Stomach smooth muscle (tissue), 2 donors: ENCODE results near the gene KRT35.

Experiments used
- H3K27ac ChIP-seq: one replicate; pipeline ENCODE4 v1.7.0; 2013; ENCODE audit warnings: mild to moderate bottlenecking, low read length, inconsistent platforms
- H3K27me3 ChIP-seq, 2 donors: one replicate each; pipeline ENCODE4 v1.7.0; 2013; ENCODE audit warnings: low read length in 2 of 2; ENCODE audit not compliant: insufficient read depth in 2 of 2, control insufficient read depth in 1 of 2
- H3K36me3 ChIP-seq, 2 donors: one replicate each; pipeline ENCODE4 v1.7.0; 2013; ENCODE audit warnings: low read length in 2 of 2; ENCODE audit not compliant: control insufficient read depth in 2 of 2, insufficient read depth in 2 of 2
- H3K4me1 ChIP-seq: one replicate; pipeline ENCODE4 v1.7.0; 2013; ENCODE audit warnings: low read length; ENCODE audit not compliant: control insufficient read depth, insufficient read depth
- H3K4me3 ChIP-seq, 2 donors: one replicate each; pipeline ENCODE4 v1.7.0; 2013; ENCODE audit warnings: low read length in 2 of 2
- H3K9ac ChIP-seq, 2 donors: one replicate each; pipeline ENCODE4 v1.7.0; 2013; ENCODE audit warnings: low read length in 2 of 2, mild to moderate bottlenecking in 1 of 2
- H3K9me3 ChIP-seq, 2 donors: one replicate each; pipeline ENCODE4 v1.7.0; 2013; ENCODE audit warnings: low read length in 2 of 2; ENCODE audit not compliant: control insufficient read depth in 2 of 2
- donor health status: healthy.
- donor health status: Pancreatic carcinoma.

KRT35 gene

GRCh38 chr17:41481036-41481435, at the start of gene KRT35:
Gene KRT35, minus strand, starts transcription at chr17:41481151. Its CDS starts 54 bp downstream, at chr17:41481097.
- Histone ChIP-seq H3K4me1 (no peaks in the 10 kb centered on the region), H3K9ac (no peak within 1 kb of the TSS), H3K9me3 (no peaks in the 10 kb centered on the region), H3K27me3 (no peaks in the 10 kb centered on the region), H3K27ac (no peak within 1 kb of the TSS), H3K36me3 (no peaks in the 10 kb centered on the region), H3K4me3 (no peak within 1 kb of the TSS)

GRCh38 chr17:41530062-41531048, 49.4 kb upstream of the KRT35 start:
- Histone ChIP-seq H3K36me3 (no peaks in the 10 kb centered on the region), H3K27me3 (peaks cover 35% of the 10 kb centered on the region in 2 donors), H3K4me1 (peaks cover 8% of the 10 kb centered on the region), H3K9ac (no peak overlapping the region), H3K4me3 (no peak overlapping the region), H3K27ac (no peak overlapping the region), H3K9me3 (no peaks in the 10 kb centered on the region)

- Histone ChIP-seq H3K27ac (no peak overlapping the region), H3K9ac (no peak overlapping the region), H3K36me3 (no peaks in the 10 kb centered on the region), H3K9me3 (no peaks in the 10 kb centered on the region), H3K4me3 (no peak overlapping the region), H3K27me3 (peaks cover 35% of the 10 kb centered on the region in 2 donors), H3K4me1 (peaks cover 8% of the 10 kb centered on the region)
These were observed 48.6 kb upstream of the KRT35 start for GRCh38 chr17:41529491-41529915.

GRCh38 chr17:41528959-41529353, 48.0 kb upstream of the KRT35 start:
- Histone ChIP-seq H3K36me3 (no peaks in the 10 kb centered on the region), H3K9me3 (no peaks in the 10 kb centered on the region), H3K4me1 (peaks cover 8% of the 10 kb centered on the region), H3K27ac (no peak overlapping the region), H3K4me3 (no peak overlapping the region), H3K27me3 (peaks cover 35 to 38% of the 10 kb centered on the region in 2 donors), H3K9ac (no peak overlapping the region)

GRCh38 chr17:41527063-41528023, 46.4 kb upstream of the KRT35 start:
- peak overlapping the region in 1 of 2 donors; percentile 40 for H3K4me3 ChIP-seq
- H3K27me3 ChIP-seq: peaks cover 35 to 38% of the 10 kb centered on the region in 2 donors
- H3K4me1 ChIP-seq: peaks cover 8% of the 10 kb centered on the region
- H3K9ac ChIP-seq: no peak overlapping the region
- no peaks in the 10 kb centered on the region for H3K9me3 ChIP-seq
- no peak overlapping the region for H3K27ac ChIP-seq
- H3K36me3 ChIP-seq: no peaks in the 10 kb centered on the region

GRCh38 chr17:41524261-41524660, 43.3 kb upstream of the KRT35 start:
- Histone ChIP-seq H3K27me3 (peaks cover 23 to 27% of the 10 kb centered on the region in 2 donors), H3K36me3 (no peaks in the 10 kb centered on the region), H3K4me1 (peaks cover 8% of the 10 kb centered on the region), H3K9me3 (no peaks in the 10 kb centered on the region), H3K4me3 (no peak overlapping the region), H3K27ac (no peak overlapping the region), H3K9ac (no peak overlapping the region)

- Histone ChIP-seq H3K4me3 (no peak overlapping the region), H3K36me3 (no peaks in the 10 kb centered on the region), H3K27ac (no peak overlapping the region), H3K4me1 (peaks cover 8% of the 10 kb centered on the region), H3K9me3 (no peaks in the 10 kb centered on the region), H3K27me3 (peaks cover 20 to 22% of the 10 kb centered on the region in 2 donors), H3K9ac (no peak overlapping the region)
These were observed 42.8 kb upstream of the KRT35 start for GRCh38 chr17:41523787-41524186.

GRCh38 chr17:41523225-41523593, 42.3 kb upstream of the KRT35 start:
- Histone ChIP-seq H3K27me3 (peaks cover 16 to 21% of the 10 kb centered on the region in 2 donors), H3K36me3 (no peaks in the 10 kb centered on the region), H3K4me3 (no peak overlapping the region), H3K4me1 (peaks cover 7% of the 10 kb centered on the region), H3K9ac (no peak overlapping the region), H3K9me3 (no peaks in the 10 kb centered on the region), H3K27ac (no peak overlapping the region)

- no peaks in the 10 kb centered on the region for H3K36me3 ChIP-seq
- H3K4me3 ChIP-seq: no peak overlapping the region
- H3K27me3 ChIP-seq: peaks cover 10 to 15% of the 10 kb centered on the region in 2 donors
- H3K4me1 ChIP-seq: peaks cover 1% of the 10 kb centered on the region
- H3K9ac ChIP-seq: no peak overlapping the region
- H3K9me3 ChIP-seq: no peaks in the 10 kb centered on the region
- no peak overlapping the region for H3K27ac ChIP-seq
These were observed 41.6 kb upstream of the KRT35 start for GRCh38 chr17:41522301-41523224.
